Measurements from ENCODE around the gene TTC34.

The TTC34 gene

DNA sequence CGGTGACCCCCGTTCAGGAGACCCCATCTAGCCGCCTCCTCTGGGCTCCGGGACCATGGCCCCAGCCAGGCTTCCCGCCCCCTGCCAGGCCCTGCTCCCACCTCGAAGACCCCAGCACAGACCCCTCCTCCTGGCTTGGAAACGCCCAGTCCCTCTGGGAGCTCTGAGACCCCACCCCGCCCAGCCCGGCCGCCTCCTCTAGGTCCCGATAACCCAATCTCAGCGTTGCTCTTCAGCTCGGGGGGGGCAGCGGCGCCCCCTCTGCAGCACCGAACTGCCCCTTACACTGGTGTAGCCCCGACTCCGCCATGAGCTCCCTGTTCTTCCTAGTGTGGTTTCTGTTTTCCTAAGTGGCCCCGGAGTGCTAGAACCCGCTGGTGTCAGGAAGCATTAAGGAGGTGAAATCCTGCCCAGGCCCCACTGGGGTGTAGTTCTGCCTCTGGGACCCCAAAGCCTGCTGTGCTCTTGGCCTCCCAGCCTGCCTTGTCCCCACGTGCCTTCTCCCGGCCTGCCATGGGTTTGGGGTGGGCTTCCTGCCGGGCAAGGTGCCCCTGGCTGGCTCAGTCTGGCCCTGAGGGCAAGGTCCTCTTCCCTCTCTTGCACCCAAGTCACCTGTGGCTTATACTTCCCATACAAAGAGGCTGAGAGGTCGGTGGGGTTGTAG, 157.9 kb downstream of the TTC34 start:
- no peak for TF ChIP-seq TAF1 (IDR thresholded peaks at IDR 0.05; ENCODE audit: borderline replicate concordance, low read depth, low read length)
- no peak for TF ChIP-seq POLR2AphosphoS5 (IDR thresholded peaks at IDR 0.05; ENCODE audit: low read depth, low read length)
- TF ChIP-seq POLR2A (IDR thresholded peaks at IDR 0.05; ENCODE audit: low read depth, low read length): no peak
- DNase-seq (ENCODE audit: insufficient read length) (no peak), FAIRE-seq (no peak)

DNA sequence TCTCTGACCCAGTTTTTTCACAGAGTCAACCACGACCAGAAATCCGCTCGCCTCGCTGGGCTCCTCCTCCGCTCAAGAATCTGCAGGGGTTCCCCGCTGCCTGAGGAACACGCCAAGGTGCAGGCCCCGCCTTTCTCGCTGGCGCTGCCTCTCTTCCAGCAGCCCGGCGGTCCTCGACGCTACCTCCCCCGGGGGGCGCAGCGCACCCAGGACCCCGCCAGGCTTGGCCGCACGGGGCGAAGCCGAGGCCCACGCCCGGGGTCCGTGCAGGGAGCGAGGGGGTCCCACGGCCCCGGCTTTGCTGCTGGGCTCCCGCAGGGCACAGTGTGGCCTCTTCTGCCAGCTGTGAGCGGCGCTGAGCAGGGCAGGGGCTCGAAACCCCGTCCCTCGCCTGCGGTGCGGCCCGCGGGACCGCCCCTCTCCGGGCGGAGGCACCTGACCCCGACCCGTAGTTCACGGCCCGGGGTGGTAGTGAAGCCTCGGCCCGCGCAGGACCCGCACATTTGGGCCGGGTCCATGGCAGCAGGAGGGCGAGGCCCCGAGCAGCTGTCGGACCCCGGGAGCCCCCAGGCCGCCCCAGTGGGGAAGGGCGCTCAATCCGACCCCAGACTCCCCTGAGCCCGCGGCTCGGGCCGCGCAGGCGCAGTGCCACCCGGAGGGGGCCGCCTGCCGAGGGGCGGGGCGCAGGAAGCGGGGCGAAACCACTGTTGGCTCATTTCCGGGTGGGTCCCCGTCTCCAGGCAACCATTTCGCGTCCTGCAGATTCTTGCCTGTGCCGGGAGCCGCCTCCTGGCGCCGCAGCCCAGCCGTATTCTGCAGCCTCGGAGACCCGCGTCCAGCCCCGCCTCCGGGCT, 158.7 kb downstream of the TTC34 start:
- TF ChIP-seq POLR2AphosphoS5 (IDR thresholded peaks at IDR 0.05; ENCODE audit: low read depth, low read length) (no peak), POLR2A (IDR thresholded peaks at IDR 0.05; ENCODE audit: low read depth, low read length) (peak; percentile 53; the same call in 1 of the 2 replicates)
- DNase-seq (ENCODE audit: insufficient read length) (peak; percentile 100), FAIRE-seq (peak; percentile 96)

DNA sequence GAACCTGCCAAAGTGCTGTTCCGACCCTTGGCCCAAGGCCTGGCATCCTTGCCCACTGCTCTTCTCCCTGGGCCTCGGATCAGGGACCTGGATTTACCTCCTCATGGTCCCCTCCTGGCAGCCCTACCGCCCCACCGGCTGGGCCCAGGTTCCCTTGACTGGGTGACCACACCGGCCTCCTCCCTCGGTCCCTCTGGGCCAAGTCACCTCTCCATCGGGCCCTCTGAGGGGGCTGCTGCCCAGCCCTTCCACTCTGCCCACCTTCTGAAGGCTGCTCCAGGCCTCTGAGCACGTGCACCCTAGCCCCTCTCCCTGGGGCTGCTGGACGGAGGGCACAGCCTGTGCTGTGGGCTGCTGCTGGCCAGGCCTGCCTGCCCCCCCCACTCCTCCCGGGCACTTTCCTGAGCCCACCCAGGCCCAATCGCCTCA, 159.3 kb downstream of the TTC34 start:
- TF ChIP-seq TAF1 (IDR thresholded peaks at IDR 0.05; ENCODE audit: borderline replicate concordance, low read depth, low read length) (no peak), POLR2AphosphoS5 (IDR thresholded peaks at IDR 0.05; ENCODE audit: low read depth, low read length) (no peak)
- DNase-seq (ENCODE audit: insufficient read length): no peak
- no peak for FAIRE-seq

DNA sequence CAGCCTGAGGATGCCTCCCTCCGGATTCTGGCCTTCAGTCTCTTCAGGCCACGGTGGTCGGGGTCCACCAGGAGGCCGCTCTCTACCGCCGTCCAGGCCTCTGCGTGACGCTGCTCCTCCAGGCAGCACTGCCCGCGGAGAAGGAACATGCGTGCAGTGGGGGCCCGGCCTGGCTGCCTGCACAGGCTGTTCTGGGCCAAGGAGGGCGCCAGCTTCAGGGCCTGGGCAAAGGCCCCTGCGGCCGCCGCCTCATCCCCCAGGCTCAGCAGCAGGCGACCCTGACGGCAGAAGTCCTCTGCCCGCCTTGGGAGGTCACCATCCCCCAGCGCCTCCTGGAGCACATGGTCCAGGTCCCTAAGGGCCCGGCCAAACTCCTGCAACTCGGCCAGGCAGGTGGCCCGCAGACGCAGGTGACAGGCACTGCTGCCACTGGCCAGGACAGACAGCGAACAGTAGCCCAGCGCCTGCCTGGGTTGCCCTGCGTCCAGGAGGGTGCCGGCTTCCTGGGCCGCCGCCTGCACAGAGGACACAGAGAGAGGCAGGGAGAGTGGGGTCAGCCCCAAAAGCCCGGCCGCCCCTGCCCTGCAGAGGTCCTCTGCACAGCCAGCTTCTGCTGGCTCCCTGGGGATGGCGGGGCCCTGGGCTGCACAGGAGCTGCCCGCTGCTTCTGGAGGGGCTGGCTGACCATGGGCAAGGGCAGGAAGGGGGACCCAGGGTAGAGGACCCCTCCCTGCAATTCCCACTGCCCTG, 159.9 kb downstream of the TTC34 start:
- DNase-seq (ENCODE audit: insufficient read length) (no peak), FAIRE-seq (no peak)
- TF ChIP-seq POLR2AphosphoS5 (IDR thresholded peaks at IDR 0.05; ENCODE audit: low read depth, low read length) (no peak), POLR2A (IDR thresholded peaks at IDR 0.05; ENCODE audit: low read depth, low read length) (no peak), TAF1 (IDR thresholded peaks at IDR 0.05; ENCODE audit: borderline replicate concordance, low read depth, low read length) (no peak)

DNA sequence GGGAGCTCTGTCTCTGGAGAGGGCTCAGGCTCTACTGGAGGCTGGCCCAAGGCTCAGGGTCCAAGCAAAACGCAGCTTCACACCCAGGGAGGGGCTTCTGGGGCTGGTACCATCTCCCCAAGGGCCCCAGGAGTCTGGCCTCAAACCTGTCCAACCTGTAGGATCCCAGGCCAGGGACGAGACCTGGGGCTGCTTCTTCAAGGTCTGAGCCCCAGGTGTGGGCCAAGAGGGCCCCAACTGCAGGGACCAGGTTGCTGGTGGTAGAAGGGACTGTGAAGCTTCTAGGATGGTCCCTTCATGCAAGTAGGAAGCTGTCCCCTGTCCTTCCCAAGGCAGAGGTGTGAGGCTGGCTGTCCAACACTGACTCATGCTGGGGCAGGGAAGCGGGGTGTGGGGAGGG, 160.9 kb downstream of the TTC34 start:
- FAIRE-seq: no peak
- no peak for DNase-seq (ENCODE audit: insufficient read length)
- TF ChIP-seq POLR2A (IDR thresholded peaks at IDR 0.05; ENCODE audit: low read depth, low read length) (no peak), TAF1 (IDR thresholded peaks at IDR 0.05; ENCODE audit: borderline replicate concordance, low read depth, low read length) (no peak)

DNA sequence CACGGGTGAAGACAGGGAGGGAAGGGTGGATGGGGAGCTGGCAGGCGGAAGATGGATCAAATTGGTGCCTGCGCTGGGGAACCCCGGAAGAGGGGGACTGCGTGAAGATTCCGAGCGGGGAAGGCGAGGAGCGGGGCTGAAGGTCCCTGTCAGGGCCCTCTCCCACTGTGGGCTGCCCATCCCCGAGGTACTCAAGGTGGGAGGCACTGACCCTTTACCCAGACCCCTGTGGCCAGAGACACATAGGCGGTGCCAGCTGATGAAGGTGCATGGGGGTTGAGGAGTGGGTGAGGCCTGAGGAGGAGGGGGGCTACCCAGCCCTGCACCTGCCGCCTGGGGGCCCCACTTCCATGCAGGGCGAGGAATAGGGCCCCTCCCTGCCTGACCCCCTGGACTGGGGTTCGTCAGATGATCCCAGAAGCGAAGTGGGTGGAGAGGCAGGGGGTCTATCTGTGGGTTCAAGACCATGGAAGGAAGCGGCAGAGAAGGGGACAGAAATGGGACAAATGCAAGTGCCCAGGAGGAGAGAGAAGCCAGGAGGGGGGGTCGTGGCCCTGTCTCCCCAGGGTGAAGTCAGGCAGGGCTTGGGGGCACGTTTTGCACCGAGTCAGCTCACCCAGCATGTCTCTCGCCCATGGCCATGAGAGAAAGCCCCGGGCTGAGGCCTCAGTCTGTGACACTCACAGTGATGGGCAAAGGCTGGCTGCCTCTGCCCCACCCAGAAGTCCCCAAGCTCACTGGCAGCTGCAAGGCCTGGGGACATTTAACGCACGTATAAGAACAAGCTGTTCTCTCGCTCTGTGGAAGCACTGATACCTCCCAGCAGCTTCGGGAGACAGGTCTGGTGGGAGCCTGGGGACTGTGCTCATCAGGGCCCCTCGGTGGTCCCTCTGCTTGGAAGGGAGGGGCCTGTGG, 161.6 kb downstream of the TTC34 start:
- no peak for TF ChIP-seq TAF1 (IDR thresholded peaks at IDR 0.05; ENCODE audit: borderline replicate concordance, low read depth, low read length)
- no peak for TF ChIP-seq POLR2A (IDR thresholded peaks at IDR 0.05; ENCODE audit: low read depth, low read length)
- TF ChIP-seq POLR2AphosphoS5 (IDR thresholded peaks at IDR 0.05; ENCODE audit: low read depth, low read length): no peak
- FAIRE-seq: no peak
- DNase-seq (ENCODE audit: insufficient read length): no peak

DNA sequence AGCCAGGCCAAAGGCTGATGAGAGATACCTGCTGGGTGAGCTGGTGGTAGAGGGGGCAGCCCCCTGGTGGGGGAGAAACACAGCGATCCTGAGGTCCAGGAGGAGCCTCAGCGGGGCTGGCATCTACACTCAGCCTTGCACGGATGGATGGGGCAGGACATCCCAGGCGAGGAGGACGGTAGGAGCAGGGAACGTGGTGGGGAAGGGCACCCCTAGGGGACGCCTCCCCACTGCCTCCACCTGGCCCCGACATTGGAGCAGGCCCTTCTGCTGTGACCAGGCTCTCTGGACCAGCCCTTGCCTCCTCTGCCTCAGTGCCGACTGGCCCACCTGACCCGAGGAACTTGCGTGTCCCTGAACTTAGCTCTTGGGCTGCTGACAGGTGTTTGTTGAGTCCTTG, 162.3 kb downstream of the TTC34 start:
- no peak for TF ChIP-seq POLR2AphosphoS5 (IDR thresholded peaks at IDR 0.05; ENCODE audit: low read depth, low read length)
- TF ChIP-seq TAF1 (IDR thresholded peaks at IDR 0.05; ENCODE audit: borderline replicate concordance, low read depth, low read length): no peak
- no peak for TF ChIP-seq POLR2A (IDR thresholded peaks at IDR 0.05; ENCODE audit: low read depth, low read length)
- FAIRE-seq (no peak), DNase-seq (ENCODE audit: insufficient read length) (no peak)

DNA sequence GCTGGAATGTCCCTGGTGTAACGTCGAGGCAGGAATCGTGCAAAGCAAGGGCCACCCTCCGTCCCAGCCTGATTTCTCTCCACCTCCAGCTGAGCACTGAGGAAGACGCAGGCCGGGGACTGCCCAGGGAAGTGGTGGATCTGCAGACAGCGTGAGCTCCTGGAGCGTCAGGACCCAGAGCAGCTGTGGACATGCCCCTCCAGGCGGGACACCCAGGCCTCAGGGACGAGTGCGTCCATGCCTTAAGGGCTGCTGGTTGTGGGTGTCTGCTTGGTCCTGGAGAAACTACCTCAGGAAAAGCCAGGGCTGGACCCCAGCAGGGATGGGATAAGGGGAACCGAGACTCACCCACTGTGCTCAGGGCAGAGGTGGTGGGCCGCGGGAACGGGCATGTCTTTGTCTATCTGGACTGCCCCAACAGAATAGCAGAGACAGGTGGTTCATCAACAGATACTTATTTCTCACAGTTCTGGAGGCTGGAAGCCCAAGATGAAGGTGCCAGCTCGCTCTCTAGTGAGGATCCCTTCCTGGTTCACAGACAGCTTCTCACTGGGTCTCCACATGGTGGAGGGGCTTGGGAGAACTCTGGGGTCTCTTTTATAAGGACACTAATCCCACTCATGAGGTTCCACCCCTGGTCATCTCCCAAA, 162.9 kb downstream of the TTC34 start:
- TF ChIP-seq TAF1 (IDR thresholded peaks at IDR 0.05; ENCODE audit: borderline replicate concordance, low read depth, low read length): no peak
- TF ChIP-seq POLR2A (IDR thresholded peaks at IDR 0.05; ENCODE audit: low read depth, low read length): no peak
- no peak for TF ChIP-seq POLR2AphosphoS5 (IDR thresholded peaks at IDR 0.05; ENCODE audit: low read depth, low read length)
- FAIRE-seq: no peak
- no peak for DNase-seq (ENCODE audit: insufficient read length)

DNA sequence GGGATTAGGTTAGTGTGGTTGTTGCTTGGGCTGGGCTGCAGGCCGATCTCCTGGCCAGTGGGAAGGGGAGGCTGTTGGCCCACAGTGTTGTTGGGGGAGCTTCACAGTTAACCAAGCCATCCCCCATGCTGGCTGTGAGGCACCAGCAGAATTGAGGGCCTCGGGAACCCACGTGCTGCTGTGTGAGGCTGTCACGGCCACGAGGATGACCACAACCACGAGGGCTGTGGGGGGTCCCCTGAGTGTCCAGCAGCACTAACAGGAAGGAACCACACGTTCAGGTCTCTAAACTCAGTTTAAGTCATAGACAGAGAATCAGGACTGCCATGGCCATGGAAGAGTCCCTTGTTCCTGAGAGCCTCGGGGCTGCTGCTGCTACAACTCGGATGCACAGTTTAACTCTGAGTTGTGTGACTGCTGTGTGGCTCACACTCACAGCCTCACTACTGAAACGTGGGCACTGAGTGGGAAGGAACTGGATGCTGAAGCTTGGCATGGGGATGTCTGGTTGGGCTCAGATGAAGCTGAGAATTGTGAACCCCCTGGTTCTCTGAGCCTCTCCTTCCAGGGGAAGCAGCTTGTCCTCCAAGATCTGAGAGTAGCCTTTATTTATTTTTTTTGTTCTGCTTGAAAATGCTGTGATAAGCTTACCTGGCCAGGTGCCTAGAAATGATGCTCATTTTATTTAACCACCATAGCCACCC, 163.9 kb downstream of the TTC34 start:
- FAIRE-seq (no peak), DNase-seq (ENCODE audit: insufficient read length) (no peak)
- TF ChIP-seq POLR2A (IDR thresholded peaks at IDR 0.05; ENCODE audit: low read depth, low read length) (no peak), TAF1 (IDR thresholded peaks at IDR 0.05; ENCODE audit: borderline replicate concordance, low read depth, low read length) (no peak), POLR2AphosphoS5 (IDR thresholded peaks at IDR 0.05; ENCODE audit: low read depth, low read length) (no peak)

DNA sequence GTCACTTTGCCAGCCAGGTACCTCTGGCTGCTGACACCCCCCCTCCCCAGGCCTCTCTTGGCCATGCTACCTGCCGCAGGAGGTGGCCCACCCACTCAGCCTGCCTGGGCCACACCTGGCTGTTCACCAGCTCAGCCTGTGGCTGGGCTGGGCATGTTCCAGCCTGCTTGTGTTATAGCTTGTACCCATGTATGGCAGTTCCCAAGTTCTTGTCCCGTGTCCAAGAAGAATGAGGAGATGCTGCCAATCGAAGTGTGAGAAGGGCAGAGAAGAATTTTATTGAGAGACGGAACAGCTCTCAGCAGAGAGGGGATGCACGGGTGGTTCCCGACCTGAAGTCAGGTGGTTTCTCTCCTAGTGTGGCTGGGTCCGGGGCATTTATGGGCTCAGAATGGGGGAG, 164.8 kb downstream of the TTC34 start:
- no peak for DNase-seq (ENCODE audit: insufficient read length)

More for the DNA sequence above, 164.8 kb downstream of the TTC34 start:
- FAIRE-seq: no peak
- no peak for TF ChIP-seq POLR2A (IDR thresholded peaks at IDR 0.05; ENCODE audit: low read depth, low read length)
- TF ChIP-seq POLR2AphosphoS5 (IDR thresholded peaks at IDR 0.05; ENCODE audit: low read depth, low read length): no peak
- no peak for TF ChIP-seq TAF1 (IDR thresholded peaks at IDR 0.05; ENCODE audit: borderline replicate concordance, low read depth, low read length)

Measured in GM12892 (cell line).